Mesendoderm (in vitro differentiated cells): Measurements from ENCODE around the gene AZGP1.

Source experiments
- DNase-seq: peaks from one replicate; pipeline ENCODE4 v3.0.0; 2013
- H2AK5ac ChIP-seq: 2 replicates; pipeline ENCODE4 v1.6.1; 2013; ENCODE audit warnings: low read length, inconsistent platforms
- H2BK120ac ChIP-seq: 2 replicates; pipeline ENCODE4 v1.6.1; 2013; ENCODE audit warnings: low read depth, mild to moderate bottlenecking, low read length, moderate library complexity, mixed read lengths
- H2BK15ac ChIP-seq: replicated peaks from 2 replicates; pipeline ENCODE4 v1.6.1; 2013; ENCODE audit warnings: low read depth, mild to moderate bottlenecking, moderate library complexity
- H2BK5ac ChIP-seq: 2 replicates; pipeline ENCODE4 v1.6.1; 2013; ENCODE audit warnings: low read length, inconsistent platforms
- H3K18ac ChIP-seq: 2 replicates; pipeline ENCODE4 v1.6.1; 2013; ENCODE audit warnings: mild to moderate bottlenecking, low read length, mixed read lengths
- H3K23ac ChIP-seq: one replicate; pipeline ENCODE4 v1.6.1; 2013; ENCODE audit warnings: low read length
- H3K27ac ChIP-seq: 2 replicates; pipeline ENCODE4 v1.5.1; 2013; ENCODE audit warnings: low read depth, mild to moderate bottlenecking, inconsistent platforms, low read length, moderate library complexity
- H3K27me3 ChIP-seq: 2 replicates; pipeline ENCODE4 v1.6.1; 2013; ENCODE audit warnings: low read length, control low read depth, mild to moderate bottlenecking, inconsistent platforms; ENCODE audit not compliant: insufficient read depth, poor library complexity
- H3K36me3 ChIP-seq: 2 replicates; pipeline ENCODE4 v1.6.1; 2013; ENCODE audit warnings: low read length, inconsistent platforms; ENCODE audit not compliant: control insufficient read depth, insufficient read depth
- H3K4ac ChIP-seq: one replicate; pipeline ENCODE4 v1.6.1; 2013; ENCODE audit warnings: low read depth, mild to moderate bottlenecking, low read length, moderate library complexity
- H3K4me1 ChIP-seq: 2 replicates; pipeline ENCODE4 v1.6.1; 2013; ENCODE audit warnings: low read depth, low read length, inconsistent platforms; ENCODE audit not compliant: control insufficient read depth
- H3K4me2 ChIP-seq: 2 replicates; pipeline ENCODE4 v1.6.1; 2013; ENCODE audit warnings: low read length
- H3K4me3 ChIP-seq: 2 replicates; pipeline ENCODE4 v1.5.1; 2013; ENCODE audit warnings: mild to moderate bottlenecking, low read length
- H3K56ac ChIP-seq: one replicate; pipeline ENCODE4 v1.6.1; 2013; ENCODE audit warnings: low read length
- H3K79me1 ChIP-seq: 2 replicates; pipeline ENCODE4 v1.6.1; 2013; ENCODE audit warnings: low read length, inconsistent platforms
- H3K79me2 ChIP-seq: 2 replicates; pipeline ENCODE4 v1.6.1; 2013; ENCODE audit warnings: mild to moderate bottlenecking, low read length; ENCODE audit not compliant: control insufficient read depth, insufficient read depth
- H3K9ac ChIP-seq: 2 replicates; pipeline ENCODE4 v1.6.1; 2013; ENCODE audit warnings: low read length, inconsistent platforms
- H4K5ac ChIP-seq: one replicate; pipeline ENCODE4 v1.6.1; 2013; ENCODE audit warnings: low read length
- H4K8ac ChIP-seq: one replicate; pipeline ENCODE4 v1.6.1; 2013; ENCODE audit warnings: low read depth, mild to moderate bottlenecking, control low read depth, low read length, moderate library complexity
- WGBS: extraction: QIAGEN DNeasy Blood & Tissue Kit; methylation state at CpG from one replicate; pipeline ENCODE4 v1.1.7; 2013; ENCODE audit warnings: low lambda C conversion rate, missing lambda C conversion rate; ENCODE audit not compliant: insufficient coverage; ENCODE audit errors: extremely low coverage; 5-methylcytosine and 5-hydroxymethylcytosine counted together

Gene AZGP1

GRCh38 chr7:99929730-99930053, 46.1 kb downstream of the AZGP1 start:
- DNase-seq: no peak
- no peak overlapping the region for H2BK5ac ChIP-seq
- no peak overlapping the region for H3K18ac ChIP-seq
- H3K9ac ChIP-seq: peak overlapping the region; percentile 18
- H3K4ac ChIP-seq: no peak overlapping the region
- no peak overlapping the region for H2AK5ac ChIP-seq
- no peak overlapping the region for H2BK120ac ChIP-seq
- no peak overlapping the region for H3K23ac ChIP-seq
- H3K79me1 ChIP-seq: no peaks in the 10 kb centered on the region
- no peaks in the 10 kb centered on the region for H3K79me2 ChIP-seq
- H3K36me3 ChIP-seq: no peaks in the 10 kb centered on the region
- no peaks in the 10 kb centered on the region for H3K27me3 ChIP-seq
- H2BK15ac ChIP-seq: no peak overlapping the region
- no peak overlapping the region for H3K4me2 ChIP-seq
- H3K56ac ChIP-seq: no peak overlapping the region
- no peak overlapping the region for H4K5ac ChIP-seq
- H3K4me1 ChIP-seq: no peaks in the 10 kb centered on the region
- H3K4me3 ChIP-seq: no peak overlapping the region
- H4K8ac ChIP-seq: no peak overlapping the region
- H3K27ac ChIP-seq: no peak overlapping the region
- WGBS: no CpG with 5 or more reads among the region's 2 CpGs

GRCh38 chr7:99928994-99929729, 46.7 kb downstream of the AZGP1 start, which contains the start of gene GJC3:
GJC3 (minus strand) TSS chr7:99929620; CDS start chr7:99929620, 0 bp downstream.
- no CpG with 5 or more reads among the region's 22 CpGs for WGBS
- H3K56ac ChIP-seq: peak within 1 kb of the TSS; percentile 82
- peak within 1 kb of the TSS; percentile 54 for H3K4me2 ChIP-seq
- no peak within 1 kb of the TSS for H2AK5ac ChIP-seq
- H3K36me3 ChIP-seq: no peaks in the 10 kb centered on the region
- no peak within 1 kb of the TSS for H2BK5ac ChIP-seq
- no peaks in the 10 kb centered on the region for H3K79me2 ChIP-seq
- H3K27me3 ChIP-seq: no peaks in the 10 kb centered on the region
- H3K27ac ChIP-seq: no peak within 1 kb of the TSS
- H3K9ac ChIP-seq: peak within 1 kb of the TSS; percentile 57
- peak; percentile 88 for DNase-seq
- no peak within 1 kb of the TSS for H4K5ac ChIP-seq
- no peak within 1 kb of the TSS for H2BK15ac ChIP-seq
- H3K23ac ChIP-seq: no peak within 1 kb of the TSS
- H3K4ac ChIP-seq: no peak within 1 kb of the TSS
- no peak within 1 kb of the TSS for H4K8ac ChIP-seq
- no peak within 1 kb of the TSS for H2BK120ac ChIP-seq
- H3K79me1 ChIP-seq: no peaks in the 10 kb centered on the region
- no peaks in the 10 kb centered on the region for H3K4me1 ChIP-seq
- H3K4me3 ChIP-seq: no peak within 1 kb of the TSS
- no peak within 1 kb of the TSS for H3K18ac ChIP-seq

- H3K4ac ChIP-seq: no peak overlapping the region
- no peaks in the 10 kb centered on the region for H3K79me2 ChIP-seq
- no peaks in the 10 kb centered on the region for H3K79me1 ChIP-seq
- no peak overlapping the region for H3K9ac ChIP-seq
- H4K5ac ChIP-seq: no peak overlapping the region
- H3K4me1 ChIP-seq: no peaks in the 10 kb centered on the region
- WGBS: no CpG with 5 or more reads among the region's 2 CpGs
- H3K36me3 ChIP-seq: no peaks in the 10 kb centered on the region
- H4K8ac ChIP-seq: no peak overlapping the region
- H2AK5ac ChIP-seq: no peak overlapping the region
- H3K23ac ChIP-seq: no peak overlapping the region
- no peak overlapping the region for H2BK120ac ChIP-seq
- no peak overlapping the region for H3K27ac ChIP-seq
- no peak overlapping the region for H3K4me2 ChIP-seq
- H2BK15ac ChIP-seq: no peak overlapping the region
- no peak for DNase-seq
- no peak overlapping the region for H3K18ac ChIP-seq
- H3K27me3 ChIP-seq: no peaks in the 10 kb centered on the region
- H3K4me3 ChIP-seq: no peak overlapping the region
- no peak overlapping the region for H2BK5ac ChIP-seq
- no peak overlapping the region for H3K56ac ChIP-seq
These were observed 47.6 kb downstream of the AZGP1 start for GRCh38 chr7:99928188-99928587.

- Histone ChIP-seq H3K9ac (no peak overlapping the region), H3K4ac (no peak overlapping the region), H4K5ac (no peak overlapping the region), H2AK5ac (no peak overlapping the region), H4K8ac (no peak overlapping the region), H3K36me3 (no peaks in the 10 kb centered on the region), H2BK5ac (no peak overlapping the region), H3K4me1 (no peaks in the 10 kb centered on the region), H3K23ac (no peak overlapping the region), H3K56ac (no peak overlapping the region), H2BK120ac (no peak overlapping the region), H3K4me2 (no peak overlapping the region), H2BK15ac (no peak overlapping the region), H3K27me3 (no peaks in the 10 kb centered on the region), H3K18ac (no peak overlapping the region), H3K4me3 (no peak overlapping the region), H3K27ac (no peak overlapping the region), H3K79me2 (no peaks in the 10 kb centered on the region), H3K79me1 (no peaks in the 10 kb centered on the region)
- DNase-seq: no peak
- WGBS: no CpG with 5 or more reads among the region's 5 CpGs
These were observed 48.3 kb downstream of the AZGP1 start for GRCh38 chr7:99927536-99927935.

- Histone ChIP-seq H3K56ac (no peak overlapping the region), H3K79me1 (no peaks in the 10 kb centered on the region), H3K23ac (no peak overlapping the region), H2AK5ac (no peak overlapping the region), H3K4me1 (no peaks in the 10 kb centered on the region), H3K4me2 (no peak overlapping the region), H3K27ac (no peak overlapping the region), H3K4me3 (no peak overlapping the region), H3K27me3 (no peaks in the 10 kb centered on the region), H3K79me2 (no peaks in the 10 kb centered on the region), H3K9ac (no peak overlapping the region), H4K8ac (no peak overlapping the region), H2BK15ac (no peak overlapping the region), H2BK5ac (no peak overlapping the region), H3K18ac (no peak overlapping the region), H3K4ac (no peak overlapping the region), H3K36me3 (no peaks in the 10 kb centered on the region), H2BK120ac (no peak overlapping the region), H4K5ac (no peak overlapping the region)
- DNase-seq: no peak
These were observed 49.5 kb downstream of the AZGP1 start for GRCh38 chr7:99926321-99926720.

- H4K8ac ChIP-seq: no peak overlapping the region
- H3K4me1 ChIP-seq: no peaks in the 10 kb centered on the region
- H2AK5ac ChIP-seq: no peak overlapping the region
- WGBS: no CpG with 5 or more reads among the region's 3 CpGs
- H3K4ac ChIP-seq: no peak overlapping the region
- no peak overlapping the region for H2BK120ac ChIP-seq
- no peak overlapping the region for H3K9ac ChIP-seq
- H2BK15ac ChIP-seq: no peak overlapping the region
- H3K56ac ChIP-seq: no peak overlapping the region
- no peak overlapping the region for H3K27ac ChIP-seq
- no peaks in the 10 kb centered on the region for H3K36me3 ChIP-seq
- no peak overlapping the region for H3K4me3 ChIP-seq
- H3K4me2 ChIP-seq: no peak overlapping the region
- no peaks in the 10 kb centered on the region for H3K79me2 ChIP-seq
- no peak overlapping the region for H4K5ac ChIP-seq
- DNase-seq: no peak
- no peak overlapping the region for H3K18ac ChIP-seq
- no peaks in the 10 kb centered on the region for H3K79me1 ChIP-seq
- no peaks in the 10 kb centered on the region for H3K27me3 ChIP-seq
- no peak overlapping the region for H2BK5ac ChIP-seq
- no peak overlapping the region for H3K23ac ChIP-seq
These were observed 52.6 kb downstream of the AZGP1 start for GRCh38 chr7:99923200-99923599.
